ENCODE data around the gene AIRE. TPM values are rescaled to one million over a fixed set of nuclear protein-coding genes. Genes with fewer than 3 reads are reported as not detected.

AIRE gene
- total RNA-seq, 2 experiments from 2014 or later: 0.11 to 0.16 TPM

- Histone ChIP-seq H3K27me3 (ENCODE audit: control insufficient read depth in 1 of 2, insufficient read depth in 2 of 2, low read length in 2 of 2) (no peaks in the 10 kb centered on the region), H3K9me3 (ENCODE audit: control insufficient read depth in 1 of 2, insufficient read depth in 1 of 2, low read length in 2 of 2) (no peaks in the 10 kb centered on the region), H3K4me3 (ENCODE audit: low read length) (peak within 1 kb of the TSS; percentile 69), H3K36me3 (ENCODE audit: insufficient read depth, low read length) (peaks cover 8% of the 10 kb centered on the region), H3K27ac (ENCODE audit: low read depth in 1 of 2, low read length in 2 of 2) (peak within 1 kb of the TSS; percentile 52 to 67), H3K4me1 (ENCODE audit: insufficient read depth, low read length) (peaks cover 83% of the 10 kb centered on the region)
- Mint-ChIP-seq H3K27ac (peak within 1 kb of the TSS; percentile 97), H3K9me3 (no peaks in the 10 kb centered on the region), H3K27me3 (no peaks in the 10 kb centered on the region), H3K36me3 (ENCODE audit: low read depth) (no peaks in the 10 kb centered on the region), H3K4me3 (peak within 1 kb of the TSS; percentile 95), H3K4me1 (ENCODE audit: low read depth) (peaks cover 51% of the 10 kb centered on the region)
- DNase-seq (peak in 12 of 14 experiments; percentile 31 to 77 (median 52)), ATAC-seq (ENCODE audit: poor library complexity) (peak; percentile 48)
- TF ChIP-seq CTCF (IDR thresholded peaks at IDR 0.05): no peak
- CTCF ChIA-PET: no interaction called here
- POLR2A ChIA-PET: interaction anchor here (2.0 kb wide), 1 partner anchor 39 kb away, joined by 10 read pairs; the partner anchor contains the start of gene CFAP410
- intact Hi-C loops (cut with DNase I, micrococcal nuclease): loop anchor here in 1 of 2 experiments (2.0 to 5.0 kb wide), 2 partner anchors 37 to 53 kb away; partner anchors contain the start of gene TRPM2
Observed at GRCh38 chr21:44299458-44300261, 14.0 kb downstream of the AIRE start, which contains the start of gene PFKL. PFKL (plus strand) TSS chr21:44300053; CDS start chr21:44300106, 53 bp downstream.

- Mint-ChIP-seq H3K4me3 (peak overlapping the region; percentile 85), H3K27ac (peak overlapping the region; percentile 83), H3K4me1 (ENCODE audit: low read depth) (peaks cover 53% of the 10 kb centered on the region), H3K36me3 (ENCODE audit: low read depth) (peaks cover 6% of the 10 kb centered on the region), H3K9me3 (no peaks in the 10 kb centered on the region), H3K27me3 (no peaks in the 10 kb centered on the region)
- intact Hi-C loops (cut with DNase I, micrococcal nuclease): loop anchor here in 1 of 2 experiments (2.0 to 5.0 kb wide), 2 partner anchors 36 to 52 kb away; partner anchors contain the start of gene TRPM2
- ATAC-seq (ENCODE audit: poor library complexity): peak; percentile 35
- H3K9me3 ChIP-seq (ENCODE audit: control insufficient read depth in 1 of 2, insufficient read depth in 1 of 2, low read length in 2 of 2): no peaks in the 10 kb centered on the region
- peaks cover 83% of the 10 kb centered on the region for H3K4me1 ChIP-seq (ENCODE audit: insufficient read depth, low read length)
- POLR2A ChIA-PET: interaction anchor here (0.6 to 2.0 kb wide), 2 partner anchors 30 to 38 kb away, joined by 3 to 10 read pairs; partner anchors contain the start of gene CFAP410
- TF ChIP-seq CTCF (IDR thresholded peaks at IDR 0.05): no peak
- DNase-seq: peak in 13 of 14 experiments; percentile 30 to 75 (median 58)
- no peaks in the 10 kb centered on the region for H3K27me3 ChIP-seq (ENCODE audit: control insufficient read depth in 1 of 2, insufficient read depth in 2 of 2, low read length in 2 of 2)
- CTCF ChIA-PET: no interaction called here
- H3K27ac ChIP-seq (ENCODE audit: low read depth in 1 of 2, low read length in 2 of 2): peak overlapping the region; percentile 1 to 9
- peaks cover 8% of the 10 kb centered on the region for H3K36me3 ChIP-seq (ENCODE audit: insufficient read depth, low read length)
- H3K4me3 ChIP-seq (ENCODE audit: low read length): peak overlapping the region; percentile 69
Observed at GRCh38 chr21:44300262-44300959, 14.7 kb downstream of the AIRE start.

GRCh38 chr21:44301141-44301540 lies 15.5 kb downstream of the AIRE start:
- POLR2A ChIA-PET: interaction anchor here (0.6 to 2.0 kb wide), 2 partner anchors 29 to 37 kb away, joined by 3 to 10 read pairs; partner anchors contain the start of gene CFAP410
- H3K27me3 ChIP-seq (ENCODE audit: control insufficient read depth in 1 of 2, insufficient read depth in 2 of 2, low read length in 2 of 2): no peaks in the 10 kb centered on the region
- no peaks in the 10 kb centered on the region for H3K9me3 Mint-ChIP-seq

More at GRCh38 chr21:44301141-44301540, 15.5 kb downstream of the AIRE start:
- DNase-seq: no peak
- TF ChIP-seq CTCF (IDR thresholded peaks at IDR 0.05): no peak
- H3K27me3 Mint-ChIP-seq: no peaks in the 10 kb centered on the region
- Histone ChIP-seq H3K4me3 (ENCODE audit: low read length) (peak overlapping the region; percentile 69), H3K4me1 (ENCODE audit: insufficient read depth, low read length) (peaks cover 81% of the 10 kb centered on the region), H3K36me3 (ENCODE audit: insufficient read depth, low read length) (peaks cover 12% of the 10 kb centered on the region), H3K27ac (ENCODE audit: low read depth in 1 of 2, low read length in 2 of 2) (peak overlapping the region; percentile 1 to 9), H3K9me3 (ENCODE audit: control insufficient read depth in 1 of 2, insufficient read depth in 1 of 2, low read length in 2 of 2) (no peaks in the 10 kb centered on the region)
- no peak for ATAC-seq (ENCODE audit: poor library complexity)
- peaks cover 6% of the 10 kb centered on the region for H3K36me3 Mint-ChIP-seq (ENCODE audit: low read depth)
- peak overlapping the region; percentile 92 for H3K4me3 Mint-ChIP-seq
- intact Hi-C loops (cut with DNase I, micrococcal nuclease): loop anchor here in 1 of 2 experiments (2.0 to 5.0 kb wide), 2 partner anchors 36 to 51 kb away; partner anchors contain the start of gene TRPM2
- H3K4me1 Mint-ChIP-seq (ENCODE audit: low read depth): peaks cover 52% of the 10 kb centered on the region
- CTCF ChIA-PET: no interaction called here
- H3K27ac Mint-ChIP-seq: peak overlapping the region; percentile 83

Measured in CD4-positive, alpha-beta T cell (primary cell).